Lung (tissue), 12 donors: ENCODE measurements around the gene DMTF1. TPM values are rescaled to one million over a fixed set of nuclear protein-coding genes. Genes with fewer than 3 reads are reported as not detected.

ENCODE experiments used
- ATAC-seq: fragments of 200-7000 bp; cut with Tn5 transposase; one replicate; pipeline ENCODE4 v1.9.1; 2020; ENCODE audit warnings: moderate number of reproducible peaks; ENCODE audit not compliant: insufficient read depth, low FRiP score
- DNase-seq, 3 donors: peaks; one replicate each; pipeline ENCODE4 v3.0.0-alpha.2; 2013 to 2017
- H3K27ac ChIP-seq, 2 donors: one replicate each; pipeline ENCODE4 v1.5.1; 2013; ENCODE audit warnings: mild to moderate bottlenecking in 2 of 2, moderate library complexity in 2 of 2, control low read depth in 1 of 2, inconsistent platforms in 1 of 2, low read depth in 1 of 2, low read length in 1 of 2
- H3K27me3 ChIP-seq, 3 donors: one replicate each; pipeline ENCODE4 v1.5.1; 2013; ENCODE audit warnings: low read length in 2 of 3; ENCODE audit not compliant: control insufficient read depth in 3 of 3, insufficient read depth in 3 of 3
- H3K36me3 ChIP-seq, 4 donors: one replicate each; pipeline ENCODE4 v1.5.1; 2013; ENCODE audit warnings: low read length in 4 of 4, mild to moderate bottlenecking in 1 of 4, moderate library complexity in 1 of 4; ENCODE audit not compliant: control insufficient read depth in 4 of 4, insufficient read depth in 4 of 4
- H3K4me1 ChIP-seq, 5 donors: one replicate each; pipeline ENCODE4 v1.5.1; 2013; ENCODE audit warnings: low read length in 5 of 5, mild to moderate bottlenecking in 2 of 5, moderate library complexity in 1 of 5; ENCODE audit not compliant: control insufficient read depth in 5 of 5, insufficient read depth in 5 of 5
- H3K4me3 ChIP-seq: one replicate; pipeline ENCODE4 v1.5.1; 2013; ENCODE audit warnings: mild to moderate bottlenecking, control low read depth, moderate library complexity
- H3K9ac ChIP-seq, 2 donors: one replicate each; pipeline ENCODE4 v1.5.1; 2013; ENCODE audit warnings: low read length in 2 of 2, control low read depth in 1 of 2; ENCODE audit not compliant: insufficient read depth in 1 of 2
- H3K9me3 ChIP-seq, 4 donors: one replicate each; pipeline ENCODE4 v1.5.1; 2013; ENCODE audit warnings: low read length in 3 of 4, mild to moderate bottlenecking in 1 of 4, moderate library complexity in 1 of 4; ENCODE audit not compliant: control insufficient read depth in 4 of 4, insufficient read depth in 3 of 4
- CTCF ChIP-seq: IDR thresholded peaks from 2 replicates; pipeline ENCODE4 v1.5.1; 2012; ENCODE audit warnings: mild to moderate bottlenecking; ENCODE audit errors: control extremely low read depth, extremely low read depth
- WGBS, 2 donors: extraction: QIAGEN DNeasy Blood & Tissue Kit; methylation state at CpG; one replicate each; pipeline ENCODE4 v1.1.7; 2013; 5-methylcytosine and 5-hydroxymethylcytosine counted together
- polyA plus RNA-seq, 2 donors: library from polyadenylated mRNA; stranded (reverse); fragments of 200-250 nt; gene quantifications; one replicate each; pipeline ENCODE4 v1.2.1, GENCODE V29; 2013
- total RNA-seq, 2 donors: library from RNA; depleted of rRNA in 1 of 2; stranded (reverse); fragments of >200 nt in 1 of 2; gene quantifications; one replicate each; pipeline ENCODE4 v1.2.1, GENCODE V29; 2014 to 2021
- donor health status: control.
- donor health status: control.
- donor health status: Bipolar disorder and iron deficiency.
- donor health status: healthy.
- donor health status: DM: yes; HTN: yes; CAD: no.

Gene DMTF1
- total and polyA plus RNA-seq, 4 donors: 24.3 to 254 (median 52.7) TPM

- no peaks in the 10 kb centered on the region for H3K27me3 ChIP-seq
- no peak overlapping the region for H3K27ac ChIP-seq
- 48 to 66% methylated on average over 2 of the region's 2 CpGs for WGBS, 2 donors
- DNase-seq (no peak), ATAC-seq (no peak)
- H3K36me3 ChIP-seq: no peaks in the 10 kb centered on the region
- no peak overlapping the region for H3K9ac ChIP-seq
- TF ChIP-seq CTCF: no peak
- H3K4me3 ChIP-seq: no peak overlapping the region
- H3K4me1 ChIP-seq: peaks cover 0 to 3% (median 0%) of the 10 kb centered on the region in 5 donors
- H3K9me3 ChIP-seq: peaks cover 0 to 2% (median 0%) of the 10 kb centered on the region in 4 donors
Measured at GRCh38 chr7:87119581-87119980, 32.7 kb upstream of the DMTF1 start.

DNA sequence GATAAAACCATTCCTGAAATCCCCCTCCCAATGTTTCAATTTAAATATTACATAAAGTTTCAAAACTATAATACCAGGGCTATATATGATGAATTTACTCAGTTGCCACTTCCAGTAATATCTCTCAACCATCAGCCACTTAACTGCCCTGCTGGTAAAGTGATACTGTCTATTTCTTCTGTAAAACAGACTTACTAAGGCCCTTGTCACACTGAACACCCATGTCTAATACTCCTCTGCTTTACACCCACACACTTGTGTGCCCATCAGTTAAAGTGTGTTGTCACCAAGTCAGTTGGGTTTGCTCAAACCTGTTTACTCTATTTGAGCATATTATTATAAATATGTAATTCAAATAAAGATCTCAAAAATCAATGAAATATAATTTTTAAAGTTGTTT lies 29.1 kb upstream of the DMTF1 start:
- DNase-seq: no peak
- no peaks in the 10 kb centered on the region for H3K36me3 ChIP-seq
- no peak for ATAC-seq
- no peak overlapping the region for H3K27ac ChIP-seq
- H3K9ac ChIP-seq: no peak overlapping the region
- H3K4me3 ChIP-seq: no peak overlapping the region
- no peak for TF ChIP-seq CTCF
- no peaks in the 10 kb centered on the region for H3K9me3 ChIP-seq
- no peaks in the 10 kb centered on the region for H3K27me3 ChIP-seq
- peaks cover 0 to 3% (median 0%) of the 10 kb centered on the region in 5 donors for H3K4me1 ChIP-seq

DNA sequence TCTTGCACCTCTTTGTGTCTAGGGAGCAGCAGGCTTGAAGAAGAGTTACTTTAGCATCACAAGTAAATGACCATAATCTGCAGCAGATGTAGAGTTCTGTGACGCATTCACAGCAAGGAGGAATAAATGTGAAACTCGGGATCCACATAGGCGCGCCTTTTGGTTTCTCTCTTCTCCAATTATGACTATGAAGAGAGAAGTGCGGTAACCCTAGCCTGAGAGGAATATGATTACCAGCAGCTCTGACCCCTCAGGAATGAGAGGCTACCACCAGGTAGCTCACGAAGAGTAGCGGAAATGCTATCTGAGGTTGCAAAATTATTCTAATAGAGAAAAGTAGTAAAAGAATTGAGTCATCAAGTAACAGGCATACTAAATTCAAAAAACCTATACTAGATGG lies 25.2 kb upstream of the DMTF1 start:
- no peak for TF ChIP-seq CTCF
- DNase-seq (no peak), ATAC-seq (no peak)
- Histone ChIP-seq H3K36me3 (no peaks in the 10 kb centered on the region), H3K4me1 (peaks cover 0 to 1% (median 0%) of the 10 kb centered on the region in 5 donors), H3K27ac (no peak overlapping the region), H3K9ac (no peak overlapping the region), H3K4me3 (no peak overlapping the region), H3K27me3 (no peaks in the 10 kb centered on the region), H3K9me3 (no peaks in the 10 kb centered on the region)
- 96 to 97% methylated on average over 7 of the region's 7 CpGs for WGBS, 2 donors

DNA sequence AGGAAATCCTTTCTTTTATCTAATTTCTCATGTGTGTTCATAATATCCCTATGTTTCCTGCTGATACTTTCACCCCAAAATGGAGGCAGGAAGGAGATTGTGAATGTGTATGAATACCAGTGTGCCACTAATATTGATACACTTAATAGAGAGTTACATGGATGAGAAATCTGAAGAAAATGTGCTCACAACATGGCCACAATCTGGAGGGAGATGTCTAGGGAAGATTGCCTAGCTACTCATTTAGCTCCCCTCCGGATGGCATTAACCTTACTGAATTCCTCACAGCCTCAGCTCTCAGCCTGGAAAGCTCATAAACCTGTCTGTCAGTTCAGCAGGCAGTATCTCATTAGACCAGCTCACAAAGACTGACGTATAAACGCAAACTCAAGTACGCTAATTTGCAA lies 23.4 kb upstream of the DMTF1 start:
- Histone ChIP-seq H3K27me3 (no peaks in the 10 kb centered on the region), H3K27ac (no peak overlapping the region), H3K4me1 (peaks cover 0 to 1% (median 0%) of the 10 kb centered on the region in 5 donors), H3K9ac (no peak overlapping the region), H3K4me3 (no peak overlapping the region), H3K36me3 (no peaks in the 10 kb centered on the region), H3K9me3 (no peaks in the 10 kb centered on the region)
- no peak for TF ChIP-seq CTCF
- no peak for ATAC-seq
- 66 to 75% methylated on average over 4 of the region's 4 CpGs for WGBS, 2 donors
- peak in 1 of 3 donors; percentile 16 for DNase-seq
